Activated naive CD4-positive, alpha-beta T cell treated with anti-CD3 and anti-CD28 coated beads, Interleukin-2, amount 50 U/mL, for 72 hours (primary cell): Measurements from ENCODE around the gene PLAGL1. TPM values are rescaled to one million over a fixed set of nuclear protein-coding genes. Genes with fewer than 3 reads are reported as not detected.
"Not testable (repeated sequence)": the region's sequence is repeated elsewhere in the genome, so short reads cannot be mapped to it uniquely, and the experiment has no call there.

Experiments used
- ATAC-seq, 2 donors: fragments of 150-1000 bp; cut with Tn5 transposase; 2 replicates each; pipeline ENCODE4 v1.10.0; 2021; ENCODE audit warnings: mild to moderate bottlenecking in 2 of 2, moderate library complexity in 2 of 2
- DNase-seq, 2 donors: peaks; one replicate each; pipeline ENCODE4 v3.0.0; 2021 to 2022; ENCODE audit warnings: low spot score in 2 of 2
- H3K27ac Mint-ChIP-seq, 2 donors: one replicate each; pipeline ENCODE4 v1.8.0; 2022; ENCODE audit warnings: mild to moderate bottlenecking in 2 of 2, mixed read lengths in 2 of 2
- H3K36me3 Mint-ChIP-seq, 2 donors: one replicate each; pipeline ENCODE4 v1.8.0; 2022; ENCODE audit warnings: mixed read lengths in 2 of 2
- H3K9me3 Mint-ChIP-seq, 2 donors: one replicate each; pipeline ENCODE4 v1.8.0; 2022; ENCODE audit warnings: mixed read lengths in 2 of 2
- total RNA-seq, 2 donors: library from RNA; stranded (reverse); gene quantifications; one replicate each; pipeline ENCODE4 v1.2.3, GENCODE V29; 2022

Gene PLAGL1, protein sequence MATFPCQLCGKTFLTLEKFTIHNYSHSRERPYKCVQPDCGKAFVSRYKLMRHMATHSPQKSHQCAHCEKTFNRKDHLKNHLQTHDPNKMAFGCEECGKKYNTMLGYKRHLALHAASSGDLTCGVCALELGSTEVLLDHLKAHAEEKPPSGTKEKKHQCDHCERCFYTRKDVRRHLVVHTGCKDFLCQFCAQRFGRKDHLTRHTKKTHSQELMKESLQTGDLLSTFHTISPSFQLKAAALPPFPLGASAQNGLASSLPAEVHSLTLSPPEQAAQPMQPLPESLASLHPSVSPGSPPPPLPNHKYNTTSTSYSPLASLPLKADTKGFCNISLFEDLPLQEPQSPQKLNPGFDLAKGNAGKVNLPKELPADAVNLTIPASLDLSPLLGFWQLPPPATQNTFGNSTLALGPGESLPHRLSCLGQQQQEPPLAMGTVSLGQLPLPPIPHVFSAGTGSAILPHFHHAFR
- total RNA-seq, result 10 to 100 TPM; 11.0 to 18.8 TPM

DNA sequence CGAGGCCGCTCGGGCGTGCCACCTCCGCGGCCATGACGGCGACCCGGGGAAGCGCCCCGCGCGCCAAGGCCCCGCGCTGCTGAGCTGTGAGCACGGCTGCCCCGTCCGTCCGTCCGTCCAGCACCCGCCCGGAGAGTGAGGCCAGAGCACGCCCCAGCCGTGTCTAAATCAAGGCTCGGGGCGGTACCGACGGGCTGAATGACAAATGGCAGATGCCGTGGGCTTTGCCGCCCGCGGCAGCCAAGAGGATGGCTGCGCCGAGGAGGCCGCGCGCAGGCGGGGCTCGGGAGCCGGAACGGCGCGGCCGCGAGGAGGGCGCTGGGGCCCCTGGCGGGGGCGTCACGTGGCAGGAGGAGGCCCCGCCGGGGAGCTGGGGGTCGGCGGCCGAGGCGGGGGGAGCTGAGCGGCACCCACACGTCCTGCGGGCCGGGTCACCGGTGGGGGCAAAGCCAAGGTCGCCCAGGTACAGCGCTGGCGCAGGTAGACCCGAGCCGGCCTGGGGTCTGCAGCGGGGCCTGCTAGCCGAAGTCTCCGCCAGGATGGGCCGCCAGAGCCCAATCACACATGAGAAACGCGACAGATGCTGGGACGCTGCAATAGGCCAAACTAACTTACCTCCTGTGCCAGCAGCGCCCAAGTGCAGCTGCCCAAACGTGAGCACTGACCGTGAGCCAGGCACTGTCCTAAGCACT lies at the start of gene PLAGL1:
PLAGL1 (minus strand) TSS at position 140 of the 692 bp plus-strand sequence. CDS start 60,123 bp downstream, outside the sequence.
- peak; percentile 77 to 80 for ATAC-seq
- Mint-ChIP-seq H3K27ac (peak within 1 kb of the TSS in 1 of 2 donors; percentile 36), H3K9me3 (no peaks in the 10 kb centered on the region), H3K36me3 (no peaks in the 10 kb centered on the region)
- peak in 1 of 2 donors; percentile 27 for DNase-seq

DNA sequence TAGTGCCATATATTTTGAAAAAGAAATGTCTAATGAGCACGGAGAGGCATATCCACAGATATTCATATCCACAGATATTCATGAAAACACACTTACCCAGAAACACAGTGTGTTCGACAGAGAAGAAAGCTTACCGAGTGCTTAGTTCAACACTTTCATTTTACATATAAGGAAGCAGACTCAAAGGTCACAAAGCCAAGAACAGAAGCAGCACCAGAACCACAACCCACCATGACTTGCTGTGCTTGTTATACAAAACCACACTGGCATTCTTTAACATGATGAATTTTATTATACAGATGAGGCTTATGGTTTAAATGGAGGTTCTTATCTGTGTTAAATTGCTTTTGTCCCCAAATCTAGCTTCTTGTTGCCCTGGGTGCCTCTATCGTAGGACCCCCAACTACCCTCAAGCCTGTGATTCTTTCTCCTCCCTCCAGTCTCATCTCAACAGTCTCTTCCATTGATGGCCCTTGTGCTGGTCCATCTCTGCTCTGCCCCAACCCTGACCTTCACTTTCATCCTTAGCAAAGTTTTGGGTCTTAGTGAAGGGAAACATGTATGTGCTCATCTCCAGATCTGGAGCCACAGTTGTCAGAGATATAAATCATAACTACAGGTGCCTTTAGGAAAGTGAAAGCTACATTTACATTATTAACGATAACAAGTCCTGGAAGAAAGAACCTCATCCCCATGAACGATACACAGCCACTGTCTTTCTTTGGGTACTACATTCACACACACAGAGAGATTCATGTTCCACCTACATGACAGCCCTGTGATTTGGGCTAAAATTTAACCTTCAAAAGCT lies 47.3 kb upstream of the PLAGL1 start:
- ATAC-seq (peak; percentile 90 to 92), DNase-seq (peak in 1 of 2 donors; percentile 22)
- Mint-ChIP-seq H3K9me3 (peaks cover 0 to 4% of the 10 kb centered on the region in 2 donors), H3K36me3 (peaks cover 0 to 6% of the 10 kb centered on the region in 2 donors), H3K27ac (peak overlapping the region; percentile 88 to 99)

DNA sequence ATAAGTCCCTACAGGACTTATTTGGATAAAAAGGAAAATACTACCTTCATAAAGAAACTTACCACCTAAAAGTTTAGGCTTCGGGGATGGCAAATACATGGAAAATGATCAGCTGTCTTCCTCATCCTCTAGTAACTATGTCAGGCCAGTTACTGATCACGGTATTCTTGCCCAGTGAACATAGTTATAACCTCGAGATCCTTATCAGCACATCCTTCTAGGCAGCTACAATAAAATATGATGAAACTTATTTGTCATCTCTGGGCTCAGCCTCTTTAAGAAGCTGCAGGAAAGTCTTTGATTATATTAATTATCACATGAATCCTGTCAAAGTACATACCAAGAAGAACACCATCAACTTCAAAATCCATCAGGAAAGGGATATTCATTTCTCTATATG lies 45.5 kb upstream of the PLAGL1 start:
- peaks cover 0 to 4% of the 10 kb centered on the region in 2 donors for H3K9me3 Mint-ChIP-seq
- ATAC-seq (no peak), DNase-seq (no peak)
- H3K36me3 Mint-ChIP-seq, result peaks cover 0 to 6% of the 10 kb centered on the region in 2 donors
- H3K27ac Mint-ChIP-seq, result no peak overlapping the region

DNA sequence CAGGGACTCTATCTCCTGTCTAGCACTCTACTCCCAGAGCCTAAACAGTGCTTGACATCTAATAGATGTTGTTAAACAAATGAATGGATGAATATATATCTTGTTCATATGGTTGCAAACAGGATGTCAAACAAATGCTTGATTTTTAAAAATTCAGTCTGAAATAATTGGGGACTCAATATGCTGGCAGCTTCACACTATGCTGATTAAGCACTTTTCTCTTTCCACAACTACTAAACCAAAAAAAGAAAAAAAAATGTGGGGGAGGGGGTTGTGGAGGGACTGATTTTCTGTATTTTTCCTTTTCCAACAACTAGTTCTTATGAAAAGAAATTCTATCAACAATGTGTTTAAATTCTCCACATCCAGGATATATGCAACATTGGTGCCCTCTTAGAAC lies 44.4 kb upstream of the PLAGL1 start:
- ATAC-seq, result no peak
- no peak overlapping the region for H3K27ac Mint-ChIP-seq
- peaks cover 0 to 4% of the 10 kb centered on the region in 2 donors for H3K9me3 Mint-ChIP-seq
- DNase-seq, result no peak
- H3K36me3 Mint-ChIP-seq, result peaks cover 0 to 1% of the 10 kb centered on the region in 2 donors

DNA sequence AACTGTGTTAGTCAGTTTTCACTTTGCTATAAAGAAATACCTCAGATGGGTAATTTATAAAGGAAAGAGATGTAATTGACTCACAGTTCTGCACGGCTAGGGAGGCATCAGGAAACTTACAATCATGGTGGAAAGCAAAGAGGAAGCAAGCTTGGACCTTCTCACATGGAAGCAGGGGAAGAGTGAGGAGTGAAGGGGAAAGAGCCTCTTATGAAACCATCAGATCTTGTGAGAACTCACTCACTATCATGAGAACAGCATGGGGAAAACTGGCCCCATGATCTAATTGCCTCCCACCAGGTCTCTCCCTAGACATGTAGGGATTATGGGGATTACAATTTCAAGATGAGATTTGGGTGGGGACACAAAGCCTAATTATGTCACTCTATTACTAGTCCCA lies 41.3 kb upstream of the PLAGL1 start:
- ATAC-seq (no peak), DNase-seq (no peak)
- Mint-ChIP-seq H3K9me3 (peaks cover 0 to 8% of the 10 kb centered on the region in 2 donors), H3K36me3 (no peaks in the 10 kb centered on the region), H3K27ac (no peak overlapping the region)

DNA sequence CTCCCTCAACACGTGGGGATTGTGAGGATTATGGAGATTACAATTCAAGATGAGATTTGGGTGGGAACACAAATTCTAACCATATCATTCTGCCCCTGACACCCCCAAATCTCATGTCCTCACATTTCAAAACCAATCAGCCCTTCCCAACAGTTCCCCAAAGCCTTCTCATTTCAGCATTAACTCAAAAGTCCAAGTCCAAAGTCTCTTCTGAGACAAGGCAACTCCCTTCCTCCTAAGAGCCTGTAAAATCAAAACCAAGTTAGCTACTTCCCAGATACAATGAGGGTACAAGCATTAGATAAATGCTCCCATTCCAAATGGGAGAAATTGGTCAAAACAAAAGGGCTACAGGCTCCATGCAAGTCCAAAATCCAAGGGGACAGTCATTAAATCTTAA lies 39.6 kb upstream of the PLAGL1 start:
- DNase-seq (no peak), ATAC-seq (no peak)
- Mint-ChIP-seq H3K36me3 (no peaks in the 10 kb centered on the region), H3K9me3 (peaks cover 0 to 8% of the 10 kb centered on the region in 2 donors), H3K27ac (no peak overlapping the region)

DNA sequence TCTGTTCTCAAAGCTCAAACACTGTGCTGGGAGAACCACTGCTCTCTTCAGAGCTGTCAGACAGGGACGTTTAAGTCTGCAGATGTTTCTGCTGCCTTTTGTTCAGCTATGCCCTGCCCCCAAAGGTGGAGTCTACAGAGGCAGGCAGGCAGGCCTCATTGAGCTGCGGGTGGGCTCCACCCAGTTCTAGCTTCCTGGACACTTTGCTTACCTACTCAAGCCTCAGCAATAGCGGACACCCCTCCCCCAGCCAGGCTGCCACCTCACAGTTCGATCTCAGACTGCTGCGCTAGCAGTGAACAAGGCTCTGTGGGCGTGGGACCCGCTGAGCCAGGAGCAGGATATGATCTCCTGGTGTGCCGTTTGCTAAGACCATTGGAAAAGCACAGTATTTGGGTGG lies 38.6 kb upstream of the PLAGL1 start:
- not testable (repeated sequence) for H3K27ac Mint-ChIP-seq, H3K36me3 Mint-ChIP-seq, ATAC-seq, DNase-seq, H3K9me3 Mint-ChIP-seq

DNA sequence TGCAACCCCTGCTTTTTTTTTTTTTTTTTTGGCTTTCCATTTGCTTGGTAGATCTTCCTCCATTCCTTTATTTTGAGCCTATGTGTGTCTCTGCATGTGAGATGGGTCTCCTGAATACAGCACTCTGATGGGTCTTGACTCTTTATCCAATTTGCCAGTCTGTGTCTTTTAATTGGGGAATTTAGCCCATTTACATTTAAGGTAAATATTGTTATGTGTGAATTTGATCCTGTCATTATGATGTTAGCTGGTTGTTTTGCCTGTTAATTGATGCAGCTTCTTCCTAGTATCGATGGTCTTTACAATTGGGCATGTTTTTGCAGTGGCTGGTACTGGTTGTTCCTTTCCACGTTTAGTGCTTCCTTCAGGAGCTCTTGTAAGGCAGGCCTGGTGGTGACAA lies 36.9 kb upstream of the PLAGL1 start:
- not testable (repeated sequence) for H3K27ac Mint-ChIP-seq, H3K9me3 Mint-ChIP-seq, H3K36me3 Mint-ChIP-seq, ATAC-seq, DNase-seq

DNA sequence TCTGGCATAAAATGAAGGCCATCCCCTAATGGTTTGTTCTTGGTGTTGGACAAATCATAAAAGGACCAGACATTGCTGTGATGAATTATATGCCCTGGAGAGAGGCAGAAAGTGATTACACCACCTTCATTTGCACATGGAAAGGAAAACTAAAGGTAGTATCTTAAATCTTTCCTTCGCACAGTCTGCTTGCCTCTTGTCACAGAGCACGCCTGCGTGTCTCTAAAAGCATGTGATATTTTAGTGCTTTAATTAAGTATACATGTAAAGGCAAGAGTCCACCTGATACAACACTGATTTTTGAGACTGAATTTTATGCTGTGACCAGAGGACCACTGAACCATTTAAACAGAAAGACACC lies 28.8 kb upstream of the PLAGL1 start:
- ATAC-seq (peak in 1 of 2 donors; percentile 44), DNase-seq (no peak)
- Mint-ChIP-seq H3K27ac (peak overlapping the region in 1 of 2 donors; percentile 64), H3K36me3 (peaks cover 8 to 10% of the 10 kb centered on the region in 2 donors), H3K9me3 (no peaks in the 10 kb centered on the region)

DNA sequence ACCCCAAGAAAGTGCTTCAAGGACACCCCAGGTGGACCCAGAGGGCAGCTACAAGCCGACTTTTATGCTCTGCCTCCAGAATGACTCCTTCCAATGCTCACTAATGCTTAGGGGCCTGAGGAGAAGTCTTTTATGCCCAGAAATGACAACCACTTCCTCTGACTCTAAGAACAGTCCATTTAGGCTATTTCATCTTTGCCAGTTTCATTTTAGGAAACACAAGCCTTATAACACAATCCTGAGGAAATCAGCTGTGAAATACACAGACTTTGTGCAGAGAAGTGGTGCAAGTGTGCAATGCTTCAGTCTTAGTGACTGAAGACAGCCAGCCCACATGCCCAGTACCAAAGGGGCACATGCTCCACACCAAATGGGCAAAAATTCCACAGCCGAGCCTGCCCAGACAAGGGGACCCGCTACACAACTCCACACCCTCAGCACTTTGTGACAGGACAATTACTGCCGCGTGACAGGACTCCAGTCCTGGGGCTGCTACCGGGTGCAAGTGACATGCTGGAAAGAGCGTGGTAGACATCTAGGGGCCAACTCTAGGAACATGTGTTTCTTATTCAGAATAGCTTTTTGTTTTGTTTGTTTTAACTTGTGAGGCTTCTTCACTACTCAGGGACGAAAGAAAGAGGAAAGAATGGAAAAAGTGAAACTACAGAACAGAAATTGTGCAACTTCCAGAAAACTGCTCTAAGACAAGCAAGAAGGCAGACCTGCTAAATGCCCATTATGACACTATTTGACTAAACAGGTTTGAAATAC lies 28.2 kb upstream of the PLAGL1 start:
- peak overlapping the region; percentile 1 to 64 for H3K27ac Mint-ChIP-seq
- peaks cover 8 to 10% of the 10 kb centered on the region in 2 donors for H3K36me3 Mint-ChIP-seq
- no peaks in the 10 kb centered on the region for H3K9me3 Mint-ChIP-seq
- DNase-seq (peak in 1 of 2 donors; percentile 12), ATAC-seq (peak; percentile 61 to 63)

DNA sequence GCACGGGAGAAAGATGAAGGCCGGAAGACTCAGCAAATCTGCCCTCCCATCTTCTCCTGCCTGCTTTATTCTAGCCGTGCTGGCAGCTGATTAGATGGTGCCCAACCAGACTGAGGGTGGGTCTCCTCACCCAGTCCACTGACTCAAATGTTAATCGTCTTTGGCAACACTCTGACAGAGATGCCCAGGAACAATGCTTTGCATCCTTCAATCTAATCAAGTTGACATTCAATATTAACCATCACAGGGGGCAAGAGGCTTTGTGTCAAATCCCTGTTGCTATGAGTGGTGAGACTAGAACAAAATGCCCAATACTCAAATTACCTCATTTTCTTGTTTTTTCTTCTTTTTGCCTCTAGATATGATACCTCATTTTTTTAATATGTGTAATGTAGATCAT lies 27.4 kb upstream of the PLAGL1 start:
- Mint-ChIP-seq H3K27ac (no peak overlapping the region), H3K36me3 (peaks cover 8 to 10% of the 10 kb centered on the region in 2 donors), H3K9me3 (no peaks in the 10 kb centered on the region)
- DNase-seq, result no peak
- no peak for ATAC-seq

DNA sequence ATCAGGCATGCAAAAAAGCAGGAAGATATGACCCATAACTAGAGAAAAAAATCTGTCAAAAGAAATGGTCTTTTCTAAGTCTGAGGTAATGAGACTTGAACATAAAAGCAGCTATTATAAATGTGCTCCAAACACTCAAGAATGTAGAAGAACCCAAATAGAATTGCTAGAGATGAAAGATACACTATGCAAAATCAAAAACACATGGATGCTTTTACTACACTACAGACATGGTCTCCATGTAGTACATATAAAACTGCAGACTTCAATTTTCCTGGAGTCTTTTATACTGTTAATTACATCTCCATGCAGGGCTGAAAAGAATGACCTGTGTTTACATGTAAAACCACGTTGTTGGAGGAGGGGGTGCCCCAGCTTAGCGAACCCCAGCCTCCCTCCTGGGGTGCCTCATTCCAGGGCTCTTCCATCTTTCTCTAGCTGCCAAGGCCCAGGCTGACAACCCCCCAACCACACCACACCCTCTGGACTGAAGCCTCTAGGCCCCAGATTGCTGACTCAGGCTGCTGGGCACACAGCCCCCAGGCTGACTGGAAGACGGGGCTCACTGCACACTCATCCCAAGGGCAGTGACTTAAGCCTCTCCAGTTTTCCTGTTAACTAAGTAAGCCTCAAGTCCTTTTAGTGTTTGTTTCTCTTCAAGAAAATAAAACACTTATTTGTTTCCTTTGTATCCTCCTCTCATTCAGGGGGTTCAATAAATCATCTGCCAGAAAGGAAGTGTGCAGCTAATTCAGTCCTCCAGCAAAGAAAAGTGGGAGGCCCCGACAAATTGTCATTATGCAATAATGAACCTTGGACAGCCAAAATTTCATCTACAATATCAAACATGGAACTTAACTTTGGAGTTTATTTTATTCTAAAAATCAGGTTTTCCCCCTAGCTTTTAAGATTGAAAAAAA lies 26.0 kb upstream of the PLAGL1 start:
- ATAC-seq (no peak), DNase-seq (no peak)
- Mint-ChIP-seq H3K27ac (no peak overlapping the region), H3K36me3 (peaks cover 8 to 10% of the 10 kb centered on the region in 2 donors), H3K9me3 (no peaks in the 10 kb centered on the region)

DNA sequence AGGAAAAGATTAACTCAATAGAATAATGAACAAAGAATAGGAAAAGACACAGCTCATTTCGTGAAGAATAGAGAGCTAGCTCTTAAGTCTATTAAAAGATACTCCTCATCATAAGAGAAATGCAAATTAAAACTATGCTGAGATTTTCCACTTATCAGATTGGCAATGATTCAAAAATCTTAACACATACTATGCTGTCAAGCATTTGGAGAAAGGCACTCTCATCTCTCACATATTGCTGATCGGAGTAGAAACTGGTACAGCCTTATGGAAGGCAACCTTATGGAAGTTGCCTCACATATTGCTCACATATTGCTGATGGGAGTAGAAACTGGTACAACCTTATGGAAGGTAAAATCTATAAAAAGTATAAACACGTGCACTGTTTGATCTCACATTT lies 21.4 kb upstream of the PLAGL1 start:
- peaks cover 0 to 3% of the 10 kb centered on the region in 2 donors for H3K9me3 Mint-ChIP-seq
- H3K36me3 Mint-ChIP-seq, result peaks cover 4 to 10% of the 10 kb centered on the region in 2 donors
- no peak for ATAC-seq
- no peak overlapping the region for H3K27ac Mint-ChIP-seq
- DNase-seq, result no peak

DNA sequence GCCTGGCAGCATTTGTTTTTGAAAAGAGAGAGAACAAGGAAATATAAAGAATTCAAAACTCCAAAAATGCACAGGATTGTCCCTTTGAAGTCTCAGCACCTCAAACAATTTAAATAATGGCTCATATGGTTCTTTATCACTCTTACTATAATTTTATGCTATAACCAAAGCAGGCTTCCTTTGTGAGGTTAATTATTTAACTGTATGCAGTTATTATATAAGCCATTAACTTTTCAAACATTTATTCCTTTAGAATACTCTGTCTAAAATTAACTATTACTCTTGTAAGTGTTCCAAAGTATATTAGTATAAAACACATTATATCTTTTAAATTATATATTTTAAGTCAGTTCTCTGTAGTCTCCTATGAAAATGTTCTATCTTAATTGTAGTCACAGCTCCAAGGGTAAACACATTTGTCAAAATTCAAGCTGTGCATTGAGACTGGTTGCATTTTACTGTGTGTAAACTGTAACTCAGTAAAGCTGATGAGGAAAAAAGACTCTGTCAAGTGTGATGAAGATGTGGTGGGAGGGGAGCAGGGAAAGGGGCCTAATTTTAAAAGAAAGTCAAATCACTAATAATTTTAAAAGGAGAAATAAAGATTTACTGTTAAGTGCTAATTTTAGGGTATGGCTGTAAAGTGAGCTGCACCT lies 20.0 kb upstream of the PLAGL1 start:
- peaks cover 0 to 4% of the 10 kb centered on the region in 2 donors for H3K9me3 Mint-ChIP-seq
- H3K36me3 Mint-ChIP-seq, result peaks cover 0 to 4% of the 10 kb centered on the region in 2 donors
- DNase-seq, result no peak
- no peak for ATAC-seq
- no peak overlapping the region for H3K27ac Mint-ChIP-seq

DNA sequence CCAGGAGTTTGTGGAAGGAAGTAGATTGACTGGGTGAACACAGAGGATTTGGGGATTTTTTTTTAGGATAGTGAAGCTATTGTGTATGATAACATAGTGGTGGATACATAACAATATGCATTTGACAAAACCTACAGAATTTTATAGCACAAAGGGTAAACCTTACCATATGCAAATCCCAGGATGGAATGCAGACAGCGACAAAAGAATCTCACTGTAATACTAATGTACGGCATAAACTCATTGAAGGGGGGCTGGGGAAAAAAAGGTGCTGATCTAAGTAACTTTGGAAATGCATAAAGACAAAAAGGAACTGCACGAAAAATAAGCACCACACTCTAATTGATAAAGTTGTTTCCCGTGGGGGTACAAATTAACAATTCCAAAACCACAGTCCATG lies 15.2 kb upstream of the PLAGL1 start:
- Mint-ChIP-seq H3K9me3 (peaks cover 0 to 8% of the 10 kb centered on the region in 2 donors), H3K36me3 (no peaks in the 10 kb centered on the region), H3K27ac (no peak overlapping the region)
- no peak for ATAC-seq
- DNase-seq, result no peak
